ENCODE measurements around the gene ABHD6.

- TF ChIP-seq GATA3 (IDR thresholded peaks at IDR 0.05; ENCODE audit: low read depth, low read length) (no peak), GATA2 (IDR thresholded peaks at IDR 0.05; ENCODE audit: low read depth, low read length) (no peak)
These were observed 70.1 kb downstream of the ABHD6 start for GRCh38 chr3:58307639-58308215.
